Forelimb muscle (tissue), 1 donor: ENCODE data around the gene WIZ. TPM values are rescaled to one million over a fixed set of nuclear protein-coding genes. Genes with fewer than 3 reads are reported as not detected.

ENCODE experiments used
- DNase-seq: peaks from one replicate; pipeline ENCODE4 v3.0.0-alpha.2; 2013; ENCODE audit warnings: low read depth
- polyA plus RNA-seq: library from polyadenylated mRNA; unstranded; fragments of 120-200 nt; gene quantifications from one replicate; pipeline ENCODE4 v1.2.1, GENCODE V29; 2013; ENCODE audit not compliant: insufficient read length

Gene WIZ
- polyA plus RNA-seq, 1 donor = 31.2 TPM

- DNase-seq = no peak
Measured at GRCh38 chr19:15374105-15374651, 75.6 kb downstream of the WIZ start.

GRCh38 chr19:15373644-15374043, 76.1 kb downstream of the WIZ start:
- DNase-seq = no peak

GRCh38 chr19:15372891-15373301, 76.9 kb downstream of the WIZ start:
- DNase-seq = no peak

GRCh38 chr19:15372470-15372869, 77.3 kb downstream of the WIZ start:
- DNase-seq = no peak

GRCh38 chr19:15371786-15372380, 77.9 kb downstream of the WIZ start:
- no peak for DNase-seq

GRCh38 chr19:15371119-15371518, 78.6 kb downstream of the WIZ start:
- DNase-seq = no peak

Other genes starting within 250 kb of the WIZ start
- 131 TPM for gene NOTCH3, start 249.0 kb downstream of the WIZ start, polyA plus RNA-seq
- 0.30 TPM for gene EPHX3, start 217.5 kb downstream of the WIZ start, polyA plus RNA-seq
- gene BRD4, start 117.4 kb downstream of the WIZ start, polyA plus RNA-seq = 35.7 TPM
- gene AKAP8, start 70.2 kb downstream of the WIZ start, polyA plus RNA-seq = 20.9 TPM
- 69.5 TPM for gene AKAP8L, start 31.0 kb downstream of the WIZ start, polyA plus RNA-seq
- gene RASAL3, start 14.6 kb upstream of the WIZ start, polyA plus RNA-seq = 0.90 TPM
- not detected for gene PGLYRP2, start 29.5 kb upstream of the WIZ start, polyA plus RNA-seq
- gene CYP4F22, start 58.6 kb upstream of the WIZ start, polyA plus RNA-seq = not detected
- gene CYP4F8, start 165.3 kb upstream of the WIZ start, polyA plus RNA-seq = not detected
- gene CYP4F3, start 190.9 kb upstream of the WIZ start, polyA plus RNA-seq = 0.24 TPM
- gene CYP4F12, start 223.1 kb upstream of the WIZ start, polyA plus RNA-seq = 0.62 TPM